GM15510 (cell line): ENCODE data around the gene GC.

Source experiments
- POLR2A ChIP-seq: IDR thresholded peaks from 3 replicates; pipeline ENCODE4 v1.6.1; 2011; ENCODE audit warnings: borderline replicate concordance; ENCODE audit not compliant: insufficient read length; ENCODE audit errors: extremely low read depth

The GC gene

GRCh38 chr4:71772592-71772991, 11.3 kb downstream of the GC start:
- TF ChIP-seq POLR2A = no peak

DNA sequence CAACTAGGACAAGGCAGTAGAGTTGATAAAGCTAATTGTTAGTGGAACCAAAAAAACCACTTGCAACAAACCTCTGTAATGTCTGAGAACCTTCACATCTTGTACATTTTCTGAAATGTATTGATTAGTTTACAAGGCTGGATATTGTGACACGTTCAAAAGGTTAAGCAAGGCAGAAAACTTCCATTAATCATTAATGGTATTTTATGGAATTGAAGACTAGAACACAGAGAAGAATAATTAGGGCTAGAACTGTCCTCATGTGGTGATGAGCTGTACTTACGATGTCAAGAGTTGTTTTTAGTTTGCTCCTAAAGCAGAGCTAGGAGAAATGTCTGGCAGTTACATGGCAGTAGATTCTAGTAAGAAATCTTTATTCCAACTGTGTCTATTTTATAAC, 12.3 kb downstream of the GC start:
- TF ChIP-seq POLR2A = no peak

DNA sequence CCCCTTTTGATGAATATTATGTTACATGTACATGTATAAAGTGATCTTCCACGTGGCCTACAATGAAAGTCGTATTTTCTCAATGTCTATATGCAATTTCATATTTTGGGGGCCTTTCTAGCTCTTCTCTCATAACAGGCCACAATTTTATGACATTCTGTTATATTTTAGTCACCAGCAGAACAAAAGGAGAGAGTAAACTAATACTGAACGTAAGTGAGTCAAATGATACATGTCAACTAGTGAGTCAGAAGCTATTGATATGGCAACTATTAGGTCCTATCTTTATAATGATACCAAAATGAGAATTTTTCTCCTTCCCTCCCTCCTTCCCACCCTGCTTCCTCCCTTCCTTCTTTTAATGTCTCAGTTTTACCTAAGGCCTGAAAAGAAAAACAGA, 14.4 kb downstream of the GC start:
- TF ChIP-seq POLR2A = no peak

GRCh38 chr4:71768123-71768522, 15.8 kb downstream of the GC start:
- TF ChIP-seq POLR2A = no peak

GRCh38 chr4:71765821-71766383, 18.0 kb downstream of the GC start:
- no peak for TF ChIP-seq POLR2A

GRCh38 chr4:71765350-71765749, 18.5 kb downstream of the GC start:
- no peak for TF ChIP-seq POLR2A

GRCh38 chr4:71752383-71753042, 31.4 kb downstream of the GC start:
- no peak for TF ChIP-seq POLR2A

DNA sequence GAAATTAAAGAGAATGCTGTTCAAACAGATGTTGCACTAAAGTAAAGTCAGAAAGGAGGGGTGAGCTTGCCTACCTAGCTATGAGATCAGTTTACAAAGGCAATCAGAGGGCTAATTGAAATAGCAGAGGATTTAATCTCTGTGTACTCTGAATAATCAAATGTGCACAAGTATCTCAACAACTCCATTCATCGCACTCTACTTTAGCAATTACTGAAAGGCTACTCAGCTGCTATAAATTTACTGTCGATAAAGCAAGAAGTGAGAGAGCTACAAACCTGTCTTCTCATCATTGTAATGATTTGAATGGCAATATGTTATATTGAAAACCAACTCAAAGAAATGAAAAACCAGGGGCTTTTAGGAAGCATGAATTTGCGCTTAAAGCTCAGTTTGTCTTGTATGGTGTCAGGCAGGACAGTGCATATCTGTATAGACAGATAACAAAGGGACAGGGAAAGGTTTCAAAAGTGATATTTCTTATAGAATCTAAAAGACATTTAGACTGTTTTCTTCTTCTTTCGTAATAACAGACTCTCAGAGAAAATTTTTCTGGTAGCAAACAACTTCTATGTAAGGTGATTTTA, 34.8 kb downstream of the GC start:
- TF ChIP-seq POLR2A = no peak

- TF ChIP-seq POLR2A = no peak
These were observed 37.5 kb downstream of the GC start for GRCh38 chr4:71746379-71746778.

GRCh38 chr4:71732706-71733105, 51.2 kb downstream of the GC start:
- TF ChIP-seq POLR2A = no peak

GRCh38 chr4:71732066-71732465, 51.8 kb downstream of the GC start:
- TF ChIP-seq POLR2A = no peak

DNA sequence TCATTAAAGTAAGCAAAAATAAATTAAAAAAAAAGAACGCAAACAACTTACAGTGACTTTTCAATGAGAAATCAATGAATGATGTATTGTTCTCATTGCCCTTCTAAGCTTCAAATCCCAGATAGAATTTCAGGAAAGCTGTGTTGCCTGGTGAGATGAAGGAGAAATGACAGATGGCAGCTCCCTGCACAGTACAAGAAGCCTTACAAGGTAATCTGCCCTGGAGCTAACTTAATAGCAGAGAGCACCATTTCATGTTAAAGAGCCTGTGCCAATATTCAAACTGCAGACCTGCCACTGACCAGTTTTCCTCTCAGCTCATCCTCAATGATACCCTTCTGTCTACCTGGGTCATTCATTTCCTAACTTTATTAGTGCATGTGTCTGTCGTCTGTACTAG, 54.0 kb downstream of the GC start:
- TF ChIP-seq POLR2A = no peak

DNA sequence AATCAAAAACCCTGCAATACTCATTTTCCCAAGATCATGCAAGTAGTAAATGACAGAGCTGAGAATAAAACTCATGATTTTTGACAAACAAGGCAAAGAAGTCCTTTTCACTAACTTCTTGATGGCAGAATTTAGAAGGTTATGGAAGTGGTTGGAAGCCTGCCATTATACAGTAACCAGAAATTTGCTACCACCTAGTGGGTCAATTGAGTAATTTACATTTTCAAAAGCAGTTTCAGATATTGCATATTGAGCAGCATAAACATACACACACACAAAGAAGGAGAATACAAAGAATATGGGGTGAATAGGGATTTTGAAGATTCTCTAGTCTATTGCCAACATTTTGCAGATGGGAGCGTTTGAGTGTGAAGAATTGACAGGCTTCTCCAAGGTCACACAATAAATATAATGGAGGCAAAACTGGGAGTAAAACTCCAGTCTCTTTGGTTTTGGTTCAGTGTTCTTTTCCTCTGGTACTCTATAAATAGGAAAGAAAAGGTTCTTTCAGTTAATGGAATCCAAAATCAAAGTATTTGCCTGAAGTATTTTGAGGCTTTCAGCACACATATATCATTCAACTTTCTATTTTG, 70.2 kb downstream of the GC start:
- TF ChIP-seq POLR2A = no peak

DNA sequence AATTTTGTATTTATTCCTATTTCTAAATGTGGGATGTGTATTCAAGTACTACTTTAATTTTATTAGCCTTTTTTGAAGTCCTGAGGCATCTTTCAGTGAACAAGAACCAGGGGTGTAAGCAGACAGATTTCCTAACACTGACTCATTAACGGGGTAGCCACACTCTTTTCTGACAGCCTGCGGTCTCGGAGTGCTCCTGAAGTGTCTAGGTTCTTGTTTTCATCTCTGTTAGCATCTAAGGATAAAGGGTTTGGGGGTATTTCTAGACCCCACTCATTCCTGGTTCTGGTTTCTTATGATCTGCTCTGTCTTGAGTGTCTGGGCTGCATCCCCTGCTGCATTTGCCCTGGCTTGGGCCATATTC, 71.9 kb downstream of the GC start:
- TF ChIP-seq POLR2A = no peak

GRCh38 chr4:71711044-71711984, 72.6 kb downstream of the GC start:
- TF ChIP-seq POLR2A = no peak
